Activated CD4-positive, alpha-beta T cell treated with anti-CD3 and anti-CD28 coated beads, Interleukin-2, amount 50 U/mL, for 1 hour (primary cell): ENCODE measurements around the gene DMXL1.

Experiments used
- DNase-seq: peaks from one replicate; pipeline ENCODE4 v3.0.0-alpha.2; 2020

Gene DMXL1

DNA sequence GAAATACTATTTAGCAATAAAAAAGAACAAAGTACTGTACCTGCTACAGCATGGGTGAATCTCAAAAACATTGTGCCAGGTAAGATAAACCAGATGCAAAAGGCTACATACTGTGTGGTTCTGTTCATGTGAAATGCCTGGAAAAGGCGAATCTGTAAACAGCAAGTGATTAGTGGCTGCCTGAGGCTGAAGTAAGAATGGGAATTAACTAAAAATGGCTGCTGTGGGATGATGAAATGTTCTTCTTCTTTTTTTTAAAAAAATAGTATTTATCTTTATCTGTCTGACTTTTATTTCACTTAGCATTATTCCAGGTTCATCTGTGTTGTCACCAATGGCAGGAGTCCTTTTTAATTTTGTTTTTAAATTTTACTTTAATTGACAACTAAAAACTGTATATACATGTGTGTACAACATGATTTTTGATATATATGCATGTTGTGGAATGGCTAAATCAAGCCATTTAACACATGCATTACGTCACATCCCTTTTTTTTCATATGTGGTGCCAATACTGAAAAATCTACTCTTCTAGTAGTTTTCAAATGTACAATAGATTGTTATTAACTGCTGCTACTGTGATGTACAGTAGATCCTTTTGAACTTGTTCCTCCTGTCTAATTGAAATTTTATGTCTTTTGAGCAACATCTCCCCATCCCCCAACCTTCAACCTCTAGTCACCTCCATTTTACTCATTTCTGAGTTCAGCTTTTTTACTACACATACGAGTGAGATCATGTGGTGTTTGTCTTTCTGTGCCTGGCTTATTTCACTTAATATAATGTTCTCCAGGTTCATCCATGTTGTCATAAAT is 222.0 kb downstream of the DMXL1 start:
- no peak for DNase-seq

DNA sequence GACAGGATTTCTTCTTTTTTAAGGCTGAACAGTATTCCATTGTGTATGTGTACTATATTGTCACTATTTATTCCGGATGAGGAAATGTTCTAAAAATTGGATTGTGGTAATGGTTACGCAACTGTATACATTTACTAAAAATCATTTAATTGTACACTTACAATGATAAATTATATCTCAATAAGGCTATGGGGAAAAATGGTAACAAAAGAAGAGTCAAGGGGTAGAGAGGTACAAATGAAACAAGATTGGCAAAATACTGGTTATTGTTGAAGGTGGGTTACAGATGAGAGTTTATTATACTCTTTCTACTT is 222.6 kb downstream of the DMXL1 start:
- DNase-seq, result no peak
